Suppressor macrophage (primary cell): ENCODE results near the gene DIS3L2.
A peak's percentile ranks its signal among the peaks of the same experiment; 100 is the strongest.
"Not testable (repeated sequence)": the region's sequence is repeated elsewhere in the genome, so short reads cannot be mapped to it uniquely, and the experiment has no call there.

Experiments used
- DNase-seq, 4 experiments: peaks; one replicate each; pipeline ENCODE4 v3.0.0-alpha.2; 2020 to 2022

The DIS3L2 gene

GRCh38 chr2:232061265-232061664 lies 99.8 kb downstream of the DIS3L2 start:
- no peak for DNase-seq

DNA sequence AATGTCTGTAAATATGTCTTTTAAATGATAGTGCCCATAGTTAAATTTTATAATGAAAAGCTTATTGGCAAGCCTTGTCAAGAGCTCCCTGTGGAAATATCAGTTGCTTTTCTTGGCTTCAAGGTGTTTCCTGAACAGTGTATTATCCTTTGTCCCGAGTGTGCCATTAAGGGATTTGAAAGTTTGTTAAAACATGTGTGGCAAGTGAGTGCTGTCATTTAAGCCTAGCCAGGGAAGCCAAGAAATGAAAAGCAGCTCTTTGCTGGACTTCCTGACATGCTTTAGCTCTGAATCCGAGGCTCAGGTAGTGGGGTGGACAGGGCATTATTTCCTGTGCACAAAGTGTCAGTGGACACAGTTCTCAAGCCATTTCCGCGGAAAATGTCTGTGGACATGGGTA lies 111.5 kb downstream of the DIS3L2 start:
- no peak for DNase-seq

GRCh38 chr2:232073699-232074098 lies 112.2 kb downstream of the DIS3L2 start:
- no peak for DNase-seq

- DNase-seq = peak; percentile 10 to 66 (median 30)
Measured at GRCh38 chr2:232075080-232075479, 113.6 kb downstream of the DIS3L2 start.

DNA sequence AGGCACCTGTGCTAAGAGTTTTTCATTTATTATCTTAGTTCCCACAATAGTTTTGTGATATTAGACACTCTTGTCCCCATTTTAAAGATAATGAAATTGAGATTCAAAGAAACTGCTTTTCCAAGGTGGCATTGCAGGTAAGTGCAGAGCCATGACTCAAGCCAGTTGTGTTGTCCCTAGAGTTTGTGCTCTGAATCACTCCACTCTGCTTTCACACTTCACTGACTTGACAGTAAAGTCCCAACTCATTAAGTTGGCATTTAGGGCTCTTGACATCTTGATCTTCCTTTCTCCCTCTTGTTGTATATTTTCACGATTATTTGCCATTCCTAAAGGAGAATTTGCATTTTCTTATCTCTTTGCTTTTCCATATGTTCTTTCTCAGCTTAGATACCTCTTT lies 114.3 kb downstream of the DIS3L2 start:
- DNase-seq = no peak

DNA sequence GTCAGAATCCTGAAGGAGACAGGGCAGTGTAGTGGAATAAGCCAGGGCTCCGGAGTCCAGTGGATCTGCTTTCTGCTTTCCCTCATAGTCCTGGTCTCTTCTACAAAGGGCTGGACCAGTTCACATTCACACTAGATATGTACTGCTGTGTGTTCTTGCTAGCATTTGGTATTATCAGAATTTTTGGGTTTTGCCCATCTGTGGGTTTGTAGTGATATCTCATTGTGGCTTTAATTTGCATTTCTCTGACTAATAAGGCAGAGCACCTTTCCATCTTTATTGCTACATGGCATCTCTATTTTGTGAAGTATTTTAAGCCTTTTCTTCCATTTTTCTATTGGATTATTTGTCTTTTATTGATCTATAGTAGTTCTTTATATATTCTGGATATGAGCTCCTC lies 114.8 kb downstream of the DIS3L2 start:
- DNase-seq = no peak

DNA sequence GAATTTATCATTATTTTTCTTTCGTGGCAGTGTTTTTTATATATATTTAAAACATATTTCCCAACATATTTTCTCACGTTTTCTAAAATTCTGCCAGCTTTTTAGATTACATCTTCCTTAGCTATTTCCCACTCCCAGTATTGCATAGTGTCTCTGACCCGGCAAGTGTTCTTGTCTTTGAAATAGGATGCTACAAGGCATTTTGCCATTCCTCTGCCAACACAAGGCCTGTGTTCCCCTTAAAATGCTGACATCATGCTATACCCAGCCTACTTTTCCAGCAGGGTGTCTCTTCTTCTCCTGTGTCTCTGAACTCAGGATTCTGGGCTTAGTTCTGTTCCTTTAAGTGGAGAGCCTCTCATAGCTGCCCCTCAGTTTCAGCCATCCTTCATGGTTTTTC lies 115.2 kb downstream of the DIS3L2 start:
- no peak for DNase-seq

GRCh38 chr2:232085164-232085563 lies 123.7 kb downstream of the DIS3L2 start:
- DNase-seq = no peak

- DNase-seq = no peak
Measured at GRCh38 chr2:232085826-232086425, 124.4 kb downstream of the DIS3L2 start.

GRCh38 chr2:232088771-232089170 lies 127.3 kb downstream of the DIS3L2 start:
- no peak for DNase-seq

GRCh38 chr2:232094201-232094600 lies 132.7 kb downstream of the DIS3L2 start:
- DNase-seq = no peak

DNA sequence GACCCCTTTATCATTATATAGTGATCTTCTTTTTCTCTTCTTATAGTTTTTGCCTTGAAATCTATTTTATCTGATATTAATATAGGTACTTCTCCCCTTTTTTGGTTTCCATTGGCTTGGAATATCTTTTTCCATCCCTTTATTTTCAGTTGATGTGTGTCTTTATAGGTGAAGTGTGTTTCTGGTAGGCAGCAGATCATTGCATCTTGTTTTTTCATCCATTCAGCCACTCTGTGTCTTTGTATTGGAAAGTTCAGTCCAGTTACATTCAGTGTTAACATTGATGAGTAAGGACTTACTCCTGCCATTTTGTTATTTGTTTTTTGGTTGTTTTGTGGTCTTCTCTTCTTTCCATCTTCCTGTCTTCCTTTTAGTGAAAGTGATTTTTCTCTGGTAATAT lies 133.4 kb downstream of the DIS3L2 start:
- no peak for DNase-seq

DNA sequence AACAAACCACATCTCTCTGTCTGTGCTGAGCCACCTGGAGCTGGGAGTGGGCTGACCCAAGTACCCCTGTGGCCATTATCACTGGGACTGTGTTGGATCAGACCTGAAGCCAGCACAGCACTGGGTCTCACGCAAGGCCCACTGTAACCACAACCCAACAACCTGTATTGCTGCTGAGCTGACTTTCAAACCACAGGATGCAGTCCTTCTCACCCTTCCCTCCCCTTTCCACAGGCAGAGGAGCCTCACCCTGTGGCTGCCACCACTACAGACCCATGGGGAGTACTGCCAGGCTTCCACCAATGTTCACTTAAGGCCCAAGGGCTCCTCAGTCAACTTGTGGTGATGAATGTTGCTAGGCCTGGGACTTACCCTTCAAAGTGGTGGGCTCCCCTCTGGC lies 135.7 kb downstream of the DIS3L2 start:
- no peak for DNase-seq

DNA sequence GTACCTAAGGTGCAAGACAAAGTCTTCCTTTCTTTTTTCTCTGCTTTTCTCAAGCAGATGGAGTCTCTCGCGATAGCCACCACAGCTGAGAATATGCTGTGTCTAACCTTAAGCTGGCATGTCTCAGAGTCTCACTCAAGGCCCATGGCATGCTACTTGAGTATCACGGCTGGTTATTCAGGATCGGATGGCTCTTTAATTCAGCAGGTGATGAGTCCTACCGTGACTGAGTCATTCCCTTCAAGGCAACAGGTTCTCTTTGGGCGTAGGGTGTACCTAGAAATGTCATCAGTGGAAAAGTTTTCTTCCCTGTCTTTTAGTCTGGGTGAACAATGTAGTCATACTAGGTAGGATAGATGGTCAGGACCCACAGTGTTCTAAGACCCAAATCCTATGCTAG lies 136.2 kb downstream of the DIS3L2 start:
- no peak for DNase-seq

- DNase-seq = no peak
Measured at GRCh38 chr2:232102380-232102779, 140.9 kb downstream of the DIS3L2 start.

- DNase-seq = no peak
Measured at GRCh38 chr2:232103140-232103737, 141.7 kb downstream of the DIS3L2 start.

DNA sequence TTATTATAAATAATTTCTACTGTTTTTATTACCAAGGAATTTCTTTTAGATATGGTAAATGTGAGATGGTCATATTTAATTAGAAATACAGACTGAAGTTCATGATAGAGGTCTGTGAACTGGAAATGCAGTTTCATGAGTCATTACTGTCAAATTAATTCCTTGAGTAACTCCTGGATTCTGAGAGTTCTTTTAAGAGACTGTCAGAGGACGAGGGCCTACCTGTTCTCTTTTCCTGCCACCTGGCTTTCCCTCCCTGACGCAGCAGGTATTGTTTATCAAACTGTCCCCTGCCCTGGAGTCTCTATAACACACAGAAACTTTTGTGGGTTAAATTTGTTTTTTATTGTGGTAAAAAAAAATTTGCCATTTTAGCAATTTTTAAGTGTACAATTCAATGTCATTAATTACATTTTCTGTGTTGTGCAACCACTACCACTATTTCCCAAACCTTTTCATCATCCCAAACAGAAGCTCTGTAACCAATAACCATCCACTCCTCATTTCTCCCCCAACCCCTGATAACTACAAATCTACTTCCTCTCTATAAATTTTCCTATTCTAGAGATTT lies 142.6 kb downstream of the DIS3L2 start:
- DNase-seq = no peak

GRCh38 chr2:232111551-232111950 lies 150.0 kb downstream of the DIS3L2 start:
- no peak for DNase-seq

DNA sequence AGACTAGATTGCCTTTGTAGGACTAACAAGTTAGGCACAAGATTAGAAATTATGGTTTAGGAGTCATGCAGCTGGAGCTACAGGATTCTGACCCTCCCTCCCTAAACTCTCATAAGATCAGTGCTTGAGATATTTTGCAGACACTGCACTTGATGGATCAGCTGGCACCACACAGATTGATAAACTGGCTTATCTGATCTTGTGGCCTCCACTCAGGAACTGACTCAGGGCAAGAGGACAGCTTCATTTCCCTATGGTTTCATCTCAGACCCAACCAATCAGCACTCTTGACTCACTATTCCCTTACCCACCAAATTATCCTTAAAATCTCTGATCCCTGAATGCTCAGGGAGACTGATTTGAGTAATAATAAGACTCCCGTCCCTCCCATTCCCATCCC lies 152.3 kb downstream of the DIS3L2 start:
- DNase-seq = no peak

- DNase-seq = not testable (repeated sequence)
Measured at GRCh38 chr2:232115728-232116361, 154.3 kb downstream of the DIS3L2 start.

- DNase-seq = no peak
Measured at GRCh38 chr2:232116852-232117251, 155.3 kb downstream of the DIS3L2 start.

GRCh38 chr2:232117413-232117812 lies 155.9 kb downstream of the DIS3L2 start:
- DNase-seq = no peak

- no peak for DNase-seq
Measured at GRCh38 chr2:232120911-232121310, 159.4 kb downstream of the DIS3L2 start.

GRCh38 chr2:232124309-232124708 lies 162.8 kb downstream of the DIS3L2 start:
- no peak for DNase-seq
